Measurements from ENCODE around the gene GAK.

GRCh38 chr4:965048-965765 lies 33.1 kb upstream of the GAK start:
- TF ChIP-seq, protein P1, sequence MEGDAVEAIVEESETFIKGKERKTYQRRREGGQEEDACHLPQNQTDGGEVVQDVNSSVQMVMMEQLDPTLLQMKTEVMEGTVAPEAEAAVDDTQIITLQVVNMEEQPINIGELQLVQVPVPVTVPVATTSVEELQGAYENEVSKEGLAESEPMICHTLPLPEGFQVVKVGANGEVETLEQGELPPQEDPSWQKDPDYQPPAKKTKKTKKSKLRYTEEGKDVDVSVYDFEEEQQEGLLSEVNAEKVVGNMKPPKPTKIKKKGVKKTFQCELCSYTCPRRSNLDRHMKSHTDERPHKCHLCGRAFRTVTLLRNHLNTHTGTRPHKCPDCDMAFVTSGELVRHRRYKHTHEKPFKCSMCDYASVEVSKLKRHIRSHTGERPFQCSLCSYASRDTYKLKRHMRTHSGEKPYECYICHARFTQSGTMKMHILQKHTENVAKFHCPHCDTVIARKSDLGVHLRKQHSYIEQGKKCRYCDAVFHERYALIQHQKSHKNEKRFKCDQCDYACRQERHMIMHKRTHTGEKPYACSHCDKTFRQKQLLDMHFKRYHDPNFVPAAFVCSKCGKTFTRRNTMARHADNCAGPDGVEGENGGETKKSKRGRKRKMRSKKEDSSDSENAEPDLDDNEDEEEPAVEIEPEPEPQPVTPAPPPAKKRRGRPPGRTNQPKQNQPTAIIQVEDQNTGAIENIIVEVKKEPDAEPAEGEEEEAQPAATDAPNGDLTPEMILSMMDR (IDR thresholded peaks at IDR 0.05; ENCODE audit: insufficient read depth, low read length, poor library complexity, severe bottlenecking): no peak
- TF ChIP-seq EZH2phosphoT487 (conservative IDR thresholded peaks at IDR 0.05; ENCODE audit: low read length): no peak

All from SU-DHL-6 (cell line).